ENCODE measurements around the gene SMOC2.

- TF ChIP-seq EZH2phosphoT487 (IDR thresholded peaks at IDR 0.05; ENCODE audit: borderline replicate concordance, low read depth) (no peak), POLR2AphosphoS5 (IDR thresholded peaks at IDR 0.05; ENCODE audit: low read depth, low read length) (no peak), FOXJ3 (CRISPR knock-in tag; IDR thresholded peaks at IDR 0.05) (no peak), YY1 (IDR thresholded peaks at IDR 0.05; ENCODE audit: low read depth) (no peak)
- TF ChIP-seq, protein P1, sequence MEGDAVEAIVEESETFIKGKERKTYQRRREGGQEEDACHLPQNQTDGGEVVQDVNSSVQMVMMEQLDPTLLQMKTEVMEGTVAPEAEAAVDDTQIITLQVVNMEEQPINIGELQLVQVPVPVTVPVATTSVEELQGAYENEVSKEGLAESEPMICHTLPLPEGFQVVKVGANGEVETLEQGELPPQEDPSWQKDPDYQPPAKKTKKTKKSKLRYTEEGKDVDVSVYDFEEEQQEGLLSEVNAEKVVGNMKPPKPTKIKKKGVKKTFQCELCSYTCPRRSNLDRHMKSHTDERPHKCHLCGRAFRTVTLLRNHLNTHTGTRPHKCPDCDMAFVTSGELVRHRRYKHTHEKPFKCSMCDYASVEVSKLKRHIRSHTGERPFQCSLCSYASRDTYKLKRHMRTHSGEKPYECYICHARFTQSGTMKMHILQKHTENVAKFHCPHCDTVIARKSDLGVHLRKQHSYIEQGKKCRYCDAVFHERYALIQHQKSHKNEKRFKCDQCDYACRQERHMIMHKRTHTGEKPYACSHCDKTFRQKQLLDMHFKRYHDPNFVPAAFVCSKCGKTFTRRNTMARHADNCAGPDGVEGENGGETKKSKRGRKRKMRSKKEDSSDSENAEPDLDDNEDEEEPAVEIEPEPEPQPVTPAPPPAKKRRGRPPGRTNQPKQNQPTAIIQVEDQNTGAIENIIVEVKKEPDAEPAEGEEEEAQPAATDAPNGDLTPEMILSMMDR (IDR thresholded peaks at IDR 0.05) = no peak
Measured at GRCh38 chr6:168631564-168631963, 190.6 kb downstream of the SMOC2 start.
